Measurements from ENCODE around the gene RIPOR3. TPM values are rescaled to one million over a fixed set of nuclear protein-coding genes. Genes with fewer than 3 reads are reported as not detected.
"Not testable (repeated sequence)": the region's sequence is repeated elsewhere in the genome, so short reads cannot be mapped to it uniquely, and the experiment has no call there.

The RIPOR3 gene
- total RNA-seq, 1 donor, result 0.42 TPM

DNA sequence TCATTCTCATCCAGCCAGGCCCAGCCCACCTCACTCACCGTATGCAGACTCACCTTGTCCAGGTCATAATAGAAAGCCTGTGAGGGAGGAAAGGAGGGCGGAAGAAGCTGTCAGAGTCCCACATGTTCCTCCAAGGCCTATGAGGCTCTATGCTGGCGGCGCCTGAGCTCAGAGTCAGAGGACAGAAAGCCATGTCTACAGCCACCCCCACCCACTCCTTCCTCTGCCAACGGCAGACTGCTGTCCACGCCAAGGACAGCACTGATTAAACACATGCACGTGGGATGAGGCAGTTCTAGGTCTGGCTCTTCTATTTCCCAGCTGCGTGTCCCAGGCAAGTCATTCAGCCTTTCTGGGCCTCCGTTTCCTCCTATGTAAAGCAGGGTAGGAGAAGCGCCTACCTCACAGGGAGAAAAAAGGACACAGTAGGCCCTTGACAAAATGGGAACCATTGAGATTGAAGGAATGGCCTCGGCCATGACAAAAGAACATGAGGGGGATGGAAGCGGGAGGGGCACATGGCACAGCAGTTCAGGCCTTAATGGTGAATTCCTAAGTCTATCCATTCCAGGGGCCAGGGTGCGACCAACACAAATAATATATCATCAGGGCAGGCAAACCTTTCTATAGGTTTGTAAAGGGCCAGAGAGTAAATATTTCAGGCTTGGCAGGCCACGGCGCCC, 80.1 kb downstream of the RIPOR3 start:
- H3K9me3 ChIP-seq (ENCODE audit: low read depth, low read length), result no peaks in the 10 kb centered on the region
- H3K4me3 ChIP-seq (ENCODE audit: low read length), result no peak overlapping the region
- H3K27me3 ChIP-seq (ENCODE audit: insufficient read depth, low read length), result no peaks in the 10 kb centered on the region
- H3K4me1 ChIP-seq (ENCODE audit: insufficient read depth, low read length), result no peaks in the 10 kb centered on the region

DNA sequence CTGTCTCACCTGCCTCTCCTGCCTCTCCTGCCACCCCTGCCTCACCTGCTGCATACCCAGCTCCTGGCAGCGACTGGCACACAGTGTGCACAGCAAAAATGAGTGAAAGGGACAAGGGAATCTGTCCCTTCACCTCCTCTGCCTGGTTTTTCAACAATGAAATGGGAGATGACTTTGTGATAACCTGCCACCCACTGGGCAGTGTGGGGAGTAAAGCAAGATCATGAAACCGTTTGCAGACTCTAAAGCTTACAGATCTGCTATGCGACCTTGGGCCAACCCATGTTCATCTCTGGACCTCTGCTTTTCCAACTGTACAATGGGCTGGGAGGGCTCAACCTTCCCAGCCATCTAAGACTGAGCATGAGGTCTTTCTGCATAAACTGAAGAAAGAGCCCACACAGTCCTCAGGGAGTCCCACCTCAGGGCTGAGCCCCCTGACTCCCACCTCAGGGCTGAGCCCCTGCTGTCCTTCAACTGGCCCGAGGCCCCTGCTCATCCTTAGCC, 81.1 kb downstream of the RIPOR3 start:
- no peak overlapping the region for H3K4me3 ChIP-seq (ENCODE audit: low read length)
- no peaks in the 10 kb centered on the region for H3K4me1 ChIP-seq (ENCODE audit: insufficient read depth, low read length)

DNA sequence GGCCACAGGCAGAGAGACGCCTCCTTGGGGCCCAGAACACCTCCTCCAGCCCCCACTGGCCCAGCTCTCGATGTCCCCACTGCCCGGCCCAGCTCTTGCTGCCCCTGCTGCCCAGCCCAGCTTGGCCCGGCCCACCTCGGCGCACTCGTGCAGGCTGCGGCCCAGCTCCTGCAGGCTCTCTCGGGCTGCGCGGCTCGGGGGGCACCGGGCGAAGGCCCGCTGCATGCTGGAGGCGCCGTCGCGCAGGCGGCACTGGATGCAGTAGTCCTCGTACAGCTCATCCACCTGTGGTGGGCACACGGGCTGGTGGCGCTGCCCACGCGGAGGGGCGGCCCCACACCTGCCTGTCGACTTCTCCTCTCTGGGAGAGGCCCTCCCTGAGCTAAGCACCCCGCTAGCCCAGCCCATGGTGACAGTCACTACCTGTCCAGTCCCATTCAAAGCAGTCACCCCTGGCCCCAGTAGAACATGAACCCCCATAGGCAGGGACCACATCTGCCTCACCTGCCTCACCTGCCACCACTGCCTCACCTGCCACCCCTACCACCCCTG, 81.8 kb downstream of the RIPOR3 start:
- Histone ChIP-seq H3K4me1 (ENCODE audit: insufficient read depth, low read length) (no peaks in the 10 kb centered on the region), H3K27me3 (ENCODE audit: insufficient read depth, low read length) (no peaks in the 10 kb centered on the region), H3K9me3 (ENCODE audit: low read depth, low read length) (no peaks in the 10 kb centered on the region), H3K4me3 (ENCODE audit: low read length) (no peak overlapping the region)

More for the DNA sequence above, 81.1 kb downstream of the RIPOR3 start:
- H3K9me3 ChIP-seq (ENCODE audit: low read depth, low read length), result no peaks in the 10 kb centered on the region
- no peaks in the 10 kb centered on the region for H3K27me3 ChIP-seq (ENCODE audit: insufficient read depth, low read length)

DNA sequence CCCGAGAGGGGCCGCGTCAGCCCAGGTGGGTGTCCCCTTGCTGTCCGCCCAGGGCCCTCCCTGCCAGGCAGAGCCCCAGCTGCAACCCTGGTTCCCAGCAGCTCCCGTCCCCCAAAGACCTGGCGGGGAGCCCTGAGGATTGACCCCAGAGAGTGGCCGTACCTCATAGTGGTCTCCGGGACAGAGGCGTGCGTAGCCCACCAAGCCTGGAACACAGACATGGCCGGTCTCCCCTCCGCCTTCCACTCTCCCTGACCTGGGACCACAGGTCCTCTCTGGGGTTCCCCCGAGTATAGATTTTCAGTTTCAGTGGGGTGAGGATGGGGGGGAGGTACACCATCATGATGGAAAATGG, 82.6 kb downstream of the RIPOR3 start:
- Histone ChIP-seq H3K4me1 (ENCODE audit: insufficient read depth, low read length) (no peaks in the 10 kb centered on the region), H3K4me3 (ENCODE audit: low read length) (no peak overlapping the region), H3K9me3 (ENCODE audit: low read depth, low read length) (no peaks in the 10 kb centered on the region), H3K27me3 (ENCODE audit: insufficient read depth, low read length) (no peaks in the 10 kb centered on the region)

DNA sequence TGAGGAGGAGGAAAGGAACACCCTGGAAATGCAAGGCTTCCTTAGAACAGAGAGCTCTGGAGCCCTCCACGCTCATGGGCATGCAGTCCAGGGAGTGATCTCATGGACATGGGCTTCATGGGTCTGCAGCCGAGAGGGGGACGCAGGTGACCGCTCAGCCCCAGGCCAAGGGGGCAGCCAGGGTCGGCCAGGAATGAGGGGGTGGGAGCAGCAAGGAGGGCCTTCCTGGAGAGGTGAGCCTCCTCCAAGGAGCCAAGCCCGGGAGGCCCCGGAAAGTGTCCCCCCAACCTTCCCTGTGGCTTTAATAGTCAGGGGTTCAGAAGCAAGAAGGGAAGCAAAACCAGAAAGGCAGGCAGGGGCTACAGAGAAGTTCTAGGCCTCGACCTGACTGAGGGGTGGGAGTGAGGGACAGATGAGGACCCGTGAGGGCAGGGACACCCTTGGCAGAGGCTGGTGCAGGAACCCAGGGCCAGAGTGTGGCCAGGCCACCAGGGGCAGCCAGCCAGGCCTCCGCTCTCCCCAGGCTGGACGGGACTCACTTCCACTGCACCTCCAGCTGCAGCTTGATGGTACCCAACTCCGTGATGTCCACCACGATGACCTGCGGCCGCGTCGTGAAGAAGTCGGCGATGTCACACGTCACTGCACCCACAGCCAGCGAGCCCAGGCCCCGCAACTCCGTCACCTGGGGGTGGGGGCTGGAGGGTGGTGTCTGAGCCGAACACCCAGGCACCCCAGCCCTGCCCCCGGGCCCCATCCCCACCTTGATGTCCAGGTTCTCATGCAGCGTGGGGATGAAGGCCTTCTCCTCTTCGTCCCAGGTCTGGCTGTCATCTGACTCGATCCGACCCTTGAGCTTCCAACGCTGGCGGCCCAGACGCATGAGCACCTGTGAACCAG, 83.2 kb downstream of the RIPOR3 start:
- Histone ChIP-seq H3K27me3 (ENCODE audit: insufficient read depth, low read length) (no peaks in the 10 kb centered on the region), H3K4me3 (ENCODE audit: low read length) (no peak overlapping the region), H3K9me3 (ENCODE audit: low read depth, low read length) (no peaks in the 10 kb centered on the region), H3K4me1 (ENCODE audit: insufficient read depth, low read length) (no peaks in the 10 kb centered on the region)

DNA sequence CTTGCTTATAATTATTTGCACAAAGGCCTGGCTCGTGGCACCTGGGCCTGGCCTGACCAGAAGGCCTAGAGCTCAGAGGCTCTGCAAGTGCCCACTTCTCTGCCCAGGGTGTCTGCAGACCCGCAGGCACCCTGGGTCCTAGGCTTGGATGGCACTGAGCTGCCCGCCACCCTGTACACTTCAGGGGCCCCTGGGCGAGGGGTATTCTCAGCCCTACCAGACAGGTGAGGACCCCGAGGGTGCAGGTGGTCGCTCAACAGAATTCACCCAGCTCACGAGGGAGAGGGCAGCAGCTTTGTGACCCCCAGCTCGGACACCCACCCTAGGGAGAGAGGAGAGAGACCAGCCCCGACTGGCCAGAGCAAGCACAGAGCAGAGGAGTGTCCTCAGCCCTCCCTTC, 83.9 kb downstream of the RIPOR3 start:
- H3K9me3 ChIP-seq (ENCODE audit: low read depth, low read length), result no peaks in the 10 kb centered on the region
- H3K27me3 ChIP-seq (ENCODE audit: insufficient read depth, low read length), result no peaks in the 10 kb centered on the region
- no peak overlapping the region for H3K4me3 ChIP-seq (ENCODE audit: low read length)
- no peaks in the 10 kb centered on the region for H3K4me1 ChIP-seq (ENCODE audit: insufficient read depth, low read length)

DNA sequence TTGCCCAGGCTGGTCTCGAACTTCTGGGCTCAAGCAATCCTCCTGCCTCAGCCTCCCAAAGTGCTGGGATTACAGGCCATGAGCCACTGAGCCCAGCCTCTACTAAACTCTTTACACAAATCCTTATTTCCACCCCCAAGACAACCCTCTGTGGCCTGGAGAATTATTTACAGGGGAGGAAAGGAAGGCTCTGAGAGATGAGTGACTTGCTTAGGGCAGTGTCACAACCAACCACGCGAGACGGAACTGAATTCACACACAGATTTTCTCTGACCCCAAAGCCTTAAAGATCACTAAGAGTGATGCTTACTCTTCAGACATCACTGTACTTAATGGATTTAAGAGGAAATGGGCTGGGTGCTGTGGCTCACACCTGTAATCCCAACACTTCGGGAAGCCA, 86.2 kb downstream of the RIPOR3 start:
- no peaks in the 10 kb centered on the region for H3K4me1 ChIP-seq (ENCODE audit: insufficient read depth, low read length)
- H3K4me3 ChIP-seq (ENCODE audit: low read length), result no peak overlapping the region
- no peaks in the 10 kb centered on the region for H3K9me3 ChIP-seq (ENCODE audit: low read depth, low read length)
- H3K27me3 ChIP-seq (ENCODE audit: insufficient read depth, low read length), result no peaks in the 10 kb centered on the region

DNA sequence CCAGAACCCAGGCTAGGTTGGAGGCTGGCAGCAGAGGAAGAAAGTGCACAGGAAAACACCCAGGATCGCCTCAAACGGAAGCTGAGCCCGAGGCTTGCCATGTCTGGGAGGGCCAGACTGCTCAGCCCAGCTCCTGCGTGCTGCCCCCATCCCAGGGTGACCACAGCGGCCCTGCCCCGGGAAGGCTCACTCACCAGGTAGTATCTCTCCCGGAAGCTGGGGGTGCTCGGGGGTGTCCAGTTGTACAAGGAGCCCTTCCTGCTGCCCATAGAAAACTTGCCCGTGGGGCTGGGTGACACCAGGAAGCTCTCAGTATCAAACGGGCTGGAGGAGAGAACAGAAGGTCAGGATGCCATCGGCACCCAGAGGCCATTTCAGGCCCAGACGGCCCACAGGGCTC, 86.9 kb downstream of the RIPOR3 start:
- H3K27me3 ChIP-seq (ENCODE audit: insufficient read depth, low read length), result no peaks in the 10 kb centered on the region

DNA sequence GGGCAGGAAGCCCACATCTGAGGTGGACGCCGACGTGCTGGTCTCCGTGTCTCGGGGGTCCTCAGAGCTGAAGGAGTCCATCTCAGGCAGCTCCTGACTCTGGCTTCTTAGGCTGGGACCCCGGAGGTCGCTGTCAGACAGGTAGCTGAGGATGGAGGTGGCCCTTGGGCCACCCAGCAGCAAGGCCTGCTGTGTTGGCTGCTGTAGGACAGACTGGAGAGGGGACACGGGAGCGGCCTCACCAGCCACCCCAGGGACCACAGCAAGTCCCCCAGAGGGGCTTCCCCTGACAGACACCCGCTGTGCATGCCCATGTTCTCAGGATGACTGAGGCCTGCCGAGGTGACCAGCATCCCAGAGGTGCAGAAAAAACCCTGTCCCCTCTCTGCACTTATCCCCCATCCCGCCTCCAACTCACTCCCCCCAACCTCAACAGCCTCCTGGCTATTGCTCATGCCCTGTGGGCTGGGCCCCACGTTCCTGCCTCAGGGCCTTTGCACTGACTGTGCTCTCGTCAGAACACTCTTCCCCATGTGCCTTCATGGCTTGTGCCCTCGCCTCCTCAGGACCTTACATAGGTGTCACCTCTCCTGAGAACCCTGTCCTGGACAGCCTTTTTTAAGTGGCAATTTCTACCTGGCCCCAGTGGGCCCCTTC, 88.8 kb downstream of the RIPOR3 start:
- Histone ChIP-seq H3K4me3 (ENCODE audit: low read length) (no peak overlapping the region), H3K9me3 (ENCODE audit: low read depth, low read length) (no peaks in the 10 kb centered on the region), H3K4me1 (ENCODE audit: insufficient read depth, low read length) (no peaks in the 10 kb centered on the region), H3K27me3 (ENCODE audit: insufficient read depth, low read length) (no peaks in the 10 kb centered on the region)

More for the DNA sequence above, 86.9 kb downstream of the RIPOR3 start:
- Histone ChIP-seq H3K4me3 (ENCODE audit: low read length) (no peak overlapping the region), H3K4me1 (ENCODE audit: insufficient read depth, low read length) (no peaks in the 10 kb centered on the region), H3K9me3 (ENCODE audit: low read depth, low read length) (no peaks in the 10 kb centered on the region)

DNA sequence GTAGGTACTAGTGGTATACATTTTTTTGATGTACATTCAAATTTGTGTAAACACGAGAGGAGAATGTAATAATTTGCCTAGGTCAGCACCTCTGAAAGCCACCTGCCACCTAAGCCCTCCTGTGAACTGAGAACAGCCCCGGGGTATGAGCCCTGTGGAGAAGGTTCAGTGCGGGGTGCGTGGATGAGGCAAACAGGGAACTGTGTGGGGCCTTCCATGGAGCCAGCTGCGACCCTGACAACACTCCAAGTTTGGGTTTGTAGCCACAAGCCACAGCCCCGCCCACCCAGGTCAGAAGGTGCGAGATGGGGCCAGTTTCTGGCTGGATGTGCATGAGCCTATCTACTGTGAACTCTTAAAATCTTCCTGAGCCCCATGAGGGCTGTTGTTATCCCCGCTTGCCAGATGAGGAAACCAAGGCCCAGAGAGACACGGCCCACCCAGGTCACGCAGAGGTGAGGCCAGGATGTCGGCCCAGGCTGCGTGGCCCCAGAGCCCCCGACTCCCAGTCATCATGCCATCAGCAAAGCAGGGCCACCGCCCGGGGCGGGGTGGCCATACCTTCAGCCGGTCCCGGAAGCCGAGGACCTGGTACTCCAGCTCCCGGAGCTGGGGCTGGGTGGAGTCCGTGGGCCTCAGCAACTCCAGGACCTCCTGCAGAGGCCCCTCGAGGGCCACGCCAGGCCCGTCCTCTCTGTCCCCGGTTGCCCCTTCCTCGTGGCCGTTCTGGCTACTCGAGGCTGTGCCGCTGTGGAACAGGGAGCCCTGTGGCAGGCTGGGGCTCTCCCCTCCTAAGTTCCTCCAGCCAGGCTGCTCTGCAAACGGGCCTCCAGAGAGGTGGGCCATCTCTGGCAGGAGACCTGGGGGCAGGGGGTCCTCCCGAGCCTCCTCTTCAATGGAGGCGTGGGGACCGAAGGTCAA, 89.6 kb downstream of the RIPOR3 start:
- Histone ChIP-seq H3K27me3 (ENCODE audit: insufficient read depth, low read length) (no peaks in the 10 kb centered on the region), H3K4me1 (ENCODE audit: insufficient read depth, low read length) (no peaks in the 10 kb centered on the region), H3K9me3 (ENCODE audit: low read depth, low read length) (no peaks in the 10 kb centered on the region), H3K4me3 (ENCODE audit: low read length) (no peak overlapping the region)

DNA sequence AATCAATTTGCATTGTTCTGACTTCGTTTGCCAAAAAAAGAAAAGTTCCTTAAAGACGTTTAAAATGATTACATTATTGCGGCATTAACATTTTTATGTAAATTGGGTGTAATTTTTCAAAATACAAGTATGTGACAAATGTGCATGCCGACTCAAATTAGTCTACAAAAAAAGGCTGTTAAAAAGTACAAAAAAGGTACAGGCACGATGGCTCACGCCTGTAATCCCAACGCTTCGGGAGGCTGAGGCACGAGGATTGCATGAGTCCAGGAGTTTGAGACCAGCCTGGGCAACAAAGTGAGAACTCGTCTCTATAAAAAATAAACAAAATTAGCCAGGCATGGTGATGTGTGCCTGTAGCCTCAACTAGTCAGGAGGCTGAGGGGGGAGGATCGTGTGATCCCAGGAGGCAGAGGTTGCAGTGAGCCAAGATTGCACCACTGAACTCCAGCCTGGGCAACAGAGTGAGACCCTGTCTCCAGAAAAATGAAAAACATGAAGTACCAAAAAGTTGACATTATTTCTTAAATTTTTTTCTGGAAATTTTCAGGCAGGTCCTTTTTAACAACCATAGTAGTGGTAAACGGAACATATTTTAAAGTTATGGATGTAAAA, 91.0 kb downstream of the RIPOR3 start:
- H3K4me3 ChIP-seq (ENCODE audit: low read length), result no peak overlapping the region
- no peaks in the 10 kb centered on the region for H3K9me3 ChIP-seq (ENCODE audit: low read depth, low read length)
- H3K27me3 ChIP-seq (ENCODE audit: insufficient read depth, low read length), result no peaks in the 10 kb centered on the region
- no peaks in the 10 kb centered on the region for H3K4me1 ChIP-seq (ENCODE audit: insufficient read depth, low read length)

DNA sequence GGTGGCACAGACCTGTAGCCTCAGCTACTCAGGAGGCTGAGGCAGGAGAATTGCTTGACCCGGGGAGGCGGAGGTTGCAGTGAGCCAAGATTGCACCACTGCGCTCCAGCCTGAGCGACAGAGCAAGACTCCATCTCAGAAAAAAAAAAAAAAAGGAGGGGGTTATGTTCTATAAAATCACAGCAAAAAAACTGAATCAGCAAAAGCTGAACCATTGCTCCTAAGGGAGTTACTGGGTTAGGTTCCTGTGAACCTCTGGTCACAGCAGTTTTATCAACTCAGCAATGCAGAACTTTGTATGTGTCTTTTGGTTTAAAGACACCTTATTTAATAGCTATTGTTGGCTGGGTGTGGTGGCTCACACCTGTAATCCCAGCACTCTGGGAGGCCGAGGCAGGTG, 92.6 kb downstream of the RIPOR3 start:
- H3K4me1 ChIP-seq (ENCODE audit: insufficient read depth, low read length); H3K4me3 ChIP-seq (ENCODE audit: low read length); H3K9me3 ChIP-seq (ENCODE audit: low read depth, low read length); H3K27me3 ChIP-seq (ENCODE audit: insufficient read depth, low read length): not testable (repeated sequence)

DNA sequence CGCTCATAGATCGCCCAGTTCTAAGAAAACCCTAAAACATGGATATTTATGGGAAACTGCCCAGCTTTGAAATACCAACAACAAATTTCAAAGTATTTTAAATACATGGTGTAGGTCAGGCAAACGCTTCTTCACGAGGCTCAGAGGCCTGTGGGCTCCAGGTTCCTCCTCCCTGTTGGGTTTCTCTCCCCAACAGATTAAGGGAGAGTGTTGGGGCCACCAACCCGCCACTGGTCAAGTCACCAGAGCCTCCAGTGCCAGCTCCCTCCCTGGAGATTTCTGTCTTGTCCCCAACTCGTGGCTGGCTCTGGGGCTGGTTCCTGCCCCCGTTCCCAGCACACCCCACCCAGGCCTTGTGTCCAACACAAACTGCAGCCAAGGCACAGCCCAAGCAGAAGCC, 93.3 kb downstream of the RIPOR3 start:
- no peak overlapping the region for H3K4me3 ChIP-seq (ENCODE audit: low read length)
- H3K4me1 ChIP-seq (ENCODE audit: insufficient read depth, low read length), result no peaks in the 10 kb centered on the region
- no peaks in the 10 kb centered on the region for H3K9me3 ChIP-seq (ENCODE audit: low read depth, low read length)
- H3K27me3 ChIP-seq (ENCODE audit: insufficient read depth, low read length), result no peaks in the 10 kb centered on the region

DNA sequence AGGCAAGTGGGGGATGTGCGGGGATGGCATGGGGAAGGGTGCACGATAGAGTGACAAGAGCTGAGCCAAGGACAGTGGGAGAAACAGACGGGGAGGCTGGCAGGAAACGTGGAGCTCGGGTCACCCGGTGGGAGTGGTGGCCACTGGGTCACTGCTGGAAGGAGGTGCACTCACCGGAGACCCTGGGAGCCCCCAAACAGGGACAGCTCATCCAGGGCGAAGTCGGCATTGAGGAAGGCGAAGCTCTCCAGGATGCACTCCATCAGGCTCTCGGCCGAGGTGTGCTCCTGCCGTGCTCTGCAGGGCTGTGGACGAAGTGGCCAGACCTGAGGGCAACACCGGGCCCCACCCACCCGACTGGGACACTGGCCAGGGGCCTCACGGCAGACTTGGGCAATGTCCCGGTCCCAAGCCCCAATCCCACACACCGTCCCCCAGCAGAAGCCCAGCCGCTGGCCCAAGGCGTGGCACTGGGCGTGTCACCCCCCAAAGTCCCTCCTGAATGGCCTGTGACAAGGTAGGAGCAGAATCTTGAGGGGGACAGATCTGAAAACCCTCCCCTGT, 93.9 kb downstream of the RIPOR3 start:
- no peaks in the 10 kb centered on the region for H3K4me1 ChIP-seq (ENCODE audit: insufficient read depth, low read length)
- H3K27me3 ChIP-seq (ENCODE audit: insufficient read depth, low read length), result no peaks in the 10 kb centered on the region
- no peak overlapping the region for H3K4me3 ChIP-seq (ENCODE audit: low read length)
- H3K9me3 ChIP-seq (ENCODE audit: low read depth, low read length), result no peaks in the 10 kb centered on the region
